Thyroid gland (tissue), 4 donors: ENCODE measurements around the gene SDR42E2.
A peak's percentile ranks its signal among the peaks of the same experiment; 100 is the strongest.

Experiments used
- CTCF ChIP-seq, 6 experiments: fragments of 200-600 bp in 3 of 6; fragments of 450-650 bp in 3 of 6; sonication (generic) in 3 of 6; IDR thresholded peaks; one replicate each; pipeline ENCODE4 v1.5.1; 2016 to 2019; ENCODE audit warnings: antibody characterized with exemption in 6 of 6, mild to moderate bottlenecking in 2 of 6, inconsistent platforms in 1 of 6, moderate library complexity in 1 of 6
- POLR2A ChIP-seq, 2 donors: fragments of 450-650 bp; IDR thresholded peaks; one replicate each; pipeline ENCODE4 v1.6.1; 2017; ENCODE audit warnings: antibody characterized with exemption in 2 of 2, mild to moderate bottlenecking in 2 of 2, moderate library complexity in 1 of 2

GRCh38 chr16:22190776-22191531 lies 28.6 kb downstream of the SDR42E2 start:
- no peak for TF ChIP-seq CTCF (IDR thresholded peaks at IDR 0.05)
- TF ChIP-seq POLR2A (IDR thresholded peaks at IDR 0.05) = peak in 1 of 2 donors; percentile 95
